Neural progenitor cell (in vitro differentiated cells): Measurements from ENCODE around the gene CLSTN2. TPM values are rescaled to one million over a fixed set of nuclear protein-coding genes. Genes with fewer than 3 reads are reported as not detected.

Source experiments
- DNase-seq: peaks from one replicate; pipeline ENCODE4 v3.0.0-alpha.2; 2016; ENCODE audit warnings: low spot score
- H2AFZ ChIP-seq: fragments of 200-600 bp; sonication (generic); replicated peaks from 2 replicates; pipeline ENCODE4 v1.6.1; 2016; ENCODE audit warnings: antibody characterized with exemption
- H3F3A ChIP-seq: fragments of 200-600 bp; sonication (generic); 2 replicates; pipeline ENCODE4 v1.6.1; 2016; ENCODE audit warnings: antibody characterized with exemption, low read depth
- H3K27ac ChIP-seq: fragments of 200-600 bp; sonication (generic); 2 replicates; pipeline ENCODE4 v1.5.1; 2016; ENCODE audit warnings: mild to moderate bottlenecking
- H3K27me3 ChIP-seq: fragments of 200-600 bp; sonication (generic); 2 replicates; pipeline ENCODE4 v1.6.1; 2016; ENCODE audit warnings: mild to moderate bottlenecking, moderate library complexity
- H3K36me3 ChIP-seq: fragments of 200-600 bp; sonication (generic); 2 replicates; pipeline ENCODE4 v1.5.1; 2016
- H3K4me1 ChIP-seq: fragments of 200-600 bp; sonication (generic); 2 replicates; pipeline ENCODE4 v1.6.1; 2016; ENCODE audit warnings: mixed run types
- H3K4me2 ChIP-seq: fragments of 200-600 bp; sonication (generic); 2 replicates; pipeline ENCODE4 v1.6.1; 2016
- H3K4me3 ChIP-seq: fragments of 200-600 bp; sonication (generic); 2 replicates; pipeline ENCODE4 v1.5.1; 2016
- H3K79me2 ChIP-seq: fragments of 200-600 bp; sonication (generic); 2 replicates; pipeline ENCODE4 v1.6.1; 2016; ENCODE audit warnings: low read depth
- H3K9ac ChIP-seq: fragments of 200-600 bp; sonication (generic); 2 replicates; pipeline ENCODE4 v1.6.1; 2016
- H3K9me3 ChIP-seq: fragments of 200-600 bp; sonication (generic); 2 replicates; pipeline ENCODE4 v1.5.1; 2016; ENCODE audit warnings: low read depth
- H4K20me1 ChIP-seq: fragments of 200-600 bp; sonication (generic); 2 replicates; pipeline ENCODE4 v1.6.1; 2016; ENCODE audit warnings: low read depth
- H3K27ac Mint-ChIP-seq: 3 replicates; pipeline ENCODE4 v1.8.0; 2021; ENCODE audit warnings: mixed read lengths
- H3K27me3 Mint-ChIP-seq: 2 replicates; pipeline ENCODE4 v1.8.0; 2022; ENCODE audit warnings: low read depth, mild to moderate bottlenecking, inconsistent platforms, moderate library complexity, mixed read lengths; ENCODE audit not compliant: insufficient read depth
- H3K36me3 Mint-ChIP-seq: 3 replicates; pipeline ENCODE4 v1.8.0; 2021; ENCODE audit warnings: mixed read lengths
- H3K4me1 Mint-ChIP-seq: 3 replicates; pipeline ENCODE4 v1.8.0; 2021; ENCODE audit warnings: mixed read lengths
- H3K4me3 Mint-ChIP-seq: 3 replicates; pipeline ENCODE4 v1.8.0; 2021; ENCODE audit warnings: mild to moderate bottlenecking, moderate library complexity, mixed read lengths
- H3K9me3 Mint-ChIP-seq: 3 replicates; pipeline ENCODE4 v1.8.0; 2020; ENCODE audit warnings: mixed read lengths
- CTCF ChIP-seq: fragments of 200-600 bp; sonication (generic); IDR thresholded peaks from 2 replicates; pipeline ENCODE4 v1.5.1; 2017; ENCODE audit warnings: antibody characterized with exemption, mild to moderate bottlenecking
- EZH2 ChIP-seq: fragments of 200-600 bp; sonication (generic); IDR thresholded peaks from 2 replicates; pipeline ENCODE4 v1.6.1; 2017; ENCODE audit warnings: antibody characterized with exemption, mild to moderate bottlenecking, moderate library complexity
- EZH2phosphoT487 ChIP-seq: fragments of 200-600 bp; sonication (generic); IDR thresholded peaks from 2 replicates; pipeline ENCODE4 v1.6.1; 2017; ENCODE audit warnings: antibody characterized with exemption
- small RNA-seq: library from RNA; depleted of rRNA; stranded (forward); fragments of <200 nt; gene quantifications from one replicate; pipeline ENCODE3, GENCODE V24; 2015
- total RNA-seq: library from RNA; depleted of rRNA; stranded (reverse); fragments of >200 nt; gene quantifications from 2 replicates; pipeline ENCODE4 v1.2.3, GENCODE V29; 2015; ENCODE audit warnings: low replicate concordance

Gene CLSTN2
- total RNA-seq, 1 donor from 2014 or later, result 0.22 TPM

- H3K36me3 Mint-ChIP-seq, result no peaks in the 10 kb centered on the region
- Histone ChIP-seq H3K27me3 (no peaks in the 10 kb centered on the region), H3K79me2 (no peaks in the 10 kb centered on the region), H3K4me3 (no peak overlapping the region), H3K9me3 (peaks cover 4% of the 10 kb centered on the region), H3K9ac (no peak overlapping the region), H3K36me3 (no peaks in the 10 kb centered on the region), H4K20me1 (no peaks in the 10 kb centered on the region), H3K4me1 (no peaks in the 10 kb centered on the region), H3K4me2 (no peak overlapping the region), H3K27ac (no peak overlapping the region), H3F3A (no peaks in the 10 kb centered on the region), H2AFZ (no peak overlapping the region)
- no peaks in the 10 kb centered on the region for H3K27me3 Mint-ChIP-seq
- no peak overlapping the region for H3K4me3 Mint-ChIP-seq
- H3K9me3 Mint-ChIP-seq, result peaks cover 4% of the 10 kb centered on the region
- no peak overlapping the region for H3K27ac Mint-ChIP-seq
- no peak for DNase-seq
- no peaks in the 10 kb centered on the region for H3K4me1 Mint-ChIP-seq
- no peak for TF ChIP-seq EZH2phosphoT487
- TF ChIP-seq EZH2, result no peak
- no peak for TF ChIP-seq CTCF
Observed at GRCh38 chr3:140617135-140617534, 682.1 kb downstream of the CLSTN2 start.

GRCh38 chr3:140626856-140627255 is 691.9 kb downstream of the CLSTN2 start:
- Mint-ChIP-seq H3K27ac (no peak overlapping the region), H3K4me3 (no peak overlapping the region), H3K4me1 (no peaks in the 10 kb centered on the region), H3K36me3 (no peaks in the 10 kb centered on the region), H3K27me3 (no peaks in the 10 kb centered on the region), H3K9me3 (no peaks in the 10 kb centered on the region)
- no peak overlapping the region for H3K4me2 ChIP-seq
- TF ChIP-seq EZH2 (no peak), EZH2phosphoT487 (no peak), CTCF (no peak)
- no peaks in the 10 kb centered on the region for H3K9me3 ChIP-seq
- no peaks in the 10 kb centered on the region for H3K79me2 ChIP-seq
- H3K27ac ChIP-seq, result no peak overlapping the region
- H3F3A ChIP-seq, result no peaks in the 10 kb centered on the region
- H3K36me3 ChIP-seq, result no peaks in the 10 kb centered on the region
- H3K27me3 ChIP-seq, result no peaks in the 10 kb centered on the region
- H3K4me3 ChIP-seq, result no peak overlapping the region
- H4K20me1 ChIP-seq, result no peaks in the 10 kb centered on the region
- no peaks in the 10 kb centered on the region for H3K4me1 ChIP-seq
- DNase-seq, result no peak
- H3K9ac ChIP-seq, result no peak overlapping the region
- H2AFZ ChIP-seq, result no peak overlapping the region

Small RNA genes lying within 50 kb of the gene (small RNA-seq; reads per million reads assigned to genes)
- not detected for gene AC048346.1
